Mesenchymal stem cell (in vitro differentiated cells and primary cell): ENCODE results near the gene PALLD.

Experiments used
- DNase-seq: peaks from one replicate; pipeline ENCODE4 v3.0.0-alpha.2; 2013
- H2AFZ ChIP-seq: one replicate; pipeline ENCODE4 v1.6.1; 2013; ENCODE audit warnings: low read depth, mild to moderate bottlenecking, control low read depth, inconsistent platforms, low read length, moderate library complexity
- H2AK5ac ChIP-seq: 2 replicates; pipeline ENCODE4 v1.6.1; 2013; ENCODE audit warnings: low read length, moderate library complexity, mild to moderate bottlenecking, inconsistent platforms; ENCODE audit not compliant: severe bottlenecking
- H2BK120ac ChIP-seq: one replicate; pipeline ENCODE4 v1.6.1; 2013; ENCODE audit warnings: low read depth, mild to moderate bottlenecking, inconsistent platforms, low read length, moderate library complexity
- H2BK12ac ChIP-seq, 2 experiments: one replicate each; pipeline ENCODE4 v1.6.1; 2013; ENCODE audit warnings: inconsistent platforms in 2 of 2, low read length in 2 of 2, mild to moderate bottlenecking in 2 of 2, moderate library complexity in 2 of 2, control low read depth in 1 of 2
- H2BK15ac ChIP-seq: one replicate; pipeline ENCODE4 v1.6.1; 2013; ENCODE audit warnings: mild to moderate bottlenecking, low read depth, inconsistent platforms; ENCODE audit not compliant: poor library complexity, severe bottlenecking
- H2BK5ac ChIP-seq: 2 replicates; pipeline ENCODE4 v1.6.1; 2013; ENCODE audit warnings: low read depth, mild to moderate bottlenecking, low read length, control low read depth, inconsistent platforms; ENCODE audit not compliant: poor library complexity, severe bottlenecking
- H3K14ac ChIP-seq, 2 experiments: one replicate each; pipeline ENCODE4 v1.6.1; 2013; ENCODE audit warnings: inconsistent platforms in 2 of 2, low read length in 2 of 2, control low read depth in 1 of 2, mild to moderate bottlenecking in 1 of 2, moderate library complexity in 1 of 2
- H3K18ac ChIP-seq, 2 experiments: one replicate each; pipeline ENCODE4 v1.6.1; 2013; ENCODE audit warnings: inconsistent platforms in 2 of 2, low read length in 2 of 2, control low read depth in 1 of 2, low read depth in 1 of 2, mild to moderate bottlenecking in 1 of 2
- H3K23ac ChIP-seq, 2 experiments: one replicate each; pipeline ENCODE4 v1.6.1; 2013; ENCODE audit warnings: inconsistent platforms in 2 of 2, low read length in 2 of 2, mild to moderate bottlenecking in 2 of 2, moderate library complexity in 2 of 2, control low read depth in 1 of 2
- H3K27ac ChIP-seq: 2 replicates; pipeline ENCODE4 v1.5.1; 2013; ENCODE audit warnings: mild to moderate bottlenecking, moderate library complexity, low read length, control low read depth, inconsistent platforms; ENCODE audit not compliant: poor library complexity, severe bottlenecking
- H3K27me3 ChIP-seq, 2 experiments: 2 replicates each; pipeline versions ENCODE4 v1.6.1 to v1.7.0; 2013; ENCODE audit warnings: low read length in 2 of 2, mild to moderate bottlenecking in 2 of 2, moderate library complexity in 2 of 2, control low read depth in 1 of 2, inconsistent platforms in 1 of 2; ENCODE audit not compliant: control insufficient read depth in 1 of 2, insufficient read depth in 1 of 2
- H3K36me3 ChIP-seq, 2 experiments: 2 replicates each; pipeline versions ENCODE4 v1.6.1 to v1.7.0; 2013; ENCODE audit warnings: low read length in 2 of 2, control low read depth in 1 of 2, inconsistent platforms in 1 of 2, low read depth in 1 of 2, mild to moderate bottlenecking in 1 of 2; ENCODE audit not compliant: insufficient read depth in 2 of 2, control insufficient read depth in 1 of 2
- H3K4ac ChIP-seq, 2 experiments: one replicate each; pipeline ENCODE4 v1.6.1; 2013; ENCODE audit warnings: inconsistent platforms in 2 of 2, low read length in 2 of 2, mild to moderate bottlenecking in 2 of 2, moderate library complexity in 2 of 2, control low read depth in 1 of 2, low read depth in 1 of 2
- H3K4me1 ChIP-seq: 2 replicates; pipeline ENCODE4 v1.6.1; 2013; ENCODE audit warnings: low read depth, low read length, control low read depth; ENCODE audit not compliant: control insufficient read depth, insufficient read depth
- H3K4me2 ChIP-seq: 2 replicates; pipeline ENCODE4 v1.6.1; 2013; ENCODE audit warnings: low read length, mild to moderate bottlenecking, inconsistent platforms; ENCODE audit not compliant: poor library complexity, severe bottlenecking
- H3K4me3 ChIP-seq, 2 experiments: 2 replicates each; pipeline versions ENCODE4 v1.5.1 to v1.7.0; 2013; ENCODE audit warnings: low read length in 2 of 2, mild to moderate bottlenecking in 2 of 2, control low read depth in 1 of 2, low read depth in 1 of 2; ENCODE audit not compliant: insufficient read depth in 1 of 2
- H3K79me1 ChIP-seq: replicated peaks from 2 replicates; pipeline ENCODE4 v1.6.1; 2013; ENCODE audit warnings: mild to moderate bottlenecking, control low read depth, low read length, inconsistent platforms; ENCODE audit not compliant: poor library complexity, severe bottlenecking
- H3K9ac ChIP-seq: 2 replicates; pipeline ENCODE4 v1.7.0; 2013; ENCODE audit warnings: mild to moderate bottlenecking, low read length, moderate library complexity
- H3K9me3 ChIP-seq: 2 replicates; pipeline ENCODE4 v1.7.0; 2013; ENCODE audit warnings: mild to moderate bottlenecking, low read length; ENCODE audit not compliant: control insufficient read depth
- H4K8ac ChIP-seq: one replicate; pipeline ENCODE4 v1.6.1; 2013; ENCODE audit warnings: inconsistent platforms, mild to moderate bottlenecking, low read length, moderate library complexity
- H4K91ac ChIP-seq: one replicate; pipeline ENCODE4 v1.6.1; 2013; ENCODE audit warnings: mild to moderate bottlenecking, low read length, inconsistent platforms
- WGBS: methylation state at CpG from one replicate; pipeline ENCODE4 v1.1.7; 2013; ENCODE audit warnings: mixed read lengths; 5-methylcytosine and 5-hydroxymethylcytosine counted together

Gene PALLD

DNA sequence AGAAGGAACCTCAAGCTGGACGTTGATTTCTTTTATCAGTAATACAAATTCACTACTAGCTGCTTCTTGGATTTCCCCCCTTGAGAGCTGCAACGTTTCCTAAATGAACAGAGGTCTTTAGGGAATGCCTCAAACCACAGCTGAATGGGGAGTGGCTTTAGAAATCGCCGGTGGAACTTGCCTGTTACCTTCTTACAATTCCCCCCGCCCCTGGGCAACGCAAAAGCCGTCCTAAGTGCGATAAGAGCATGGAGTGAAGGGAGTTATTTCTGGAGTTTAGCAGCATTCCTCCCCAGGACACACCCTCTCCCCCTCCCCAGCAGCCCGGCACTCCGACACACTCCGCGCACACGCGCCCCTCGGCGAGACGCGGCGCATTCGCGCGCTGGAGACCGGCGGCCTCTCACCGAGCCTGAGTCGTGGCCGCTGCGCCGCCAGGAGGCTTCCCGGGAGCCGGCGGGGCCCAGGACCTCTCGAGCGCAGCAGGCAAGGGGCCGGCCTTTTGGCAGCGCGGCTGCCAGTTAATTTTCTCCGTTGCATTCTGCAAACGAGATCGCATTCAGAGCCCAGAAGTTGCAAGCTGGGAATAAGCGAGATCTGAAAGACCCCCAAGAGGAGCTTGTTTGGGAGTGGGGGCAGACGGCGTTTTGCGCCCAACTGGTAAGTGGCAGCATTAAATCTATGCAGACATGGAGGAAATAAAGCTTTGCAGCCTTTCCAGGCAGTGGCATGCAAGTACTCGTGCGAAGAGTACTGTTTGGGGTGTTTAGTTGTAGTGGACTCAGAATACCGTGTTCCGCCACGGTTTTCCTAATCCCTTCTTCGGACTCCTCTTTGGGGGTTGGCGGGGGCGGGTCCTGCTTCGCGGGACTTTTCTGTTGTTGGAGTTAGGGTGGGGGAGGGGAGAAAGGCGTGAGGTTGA is 134.7 kb downstream of the PALLD start:
- Histone ChIP-seq H3K18ac (peak overlapping the region in 1 of 2 experiments; percentile 75), H3K9ac (peak overlapping the region; percentile 81), H3K9me3 (no peaks in the 10 kb centered on the region), H3K23ac (no peak overlapping the region), H3K14ac (peak overlapping the region in 1 of 2 experiments; percentile 53), H2BK120ac (no peak overlapping the region), H4K91ac (no peak overlapping the region), H3K4me2 (peak overlapping the region; percentile 66), H3K4ac (peak overlapping the region in 1 of 2 experiments; percentile 60), H2BK15ac (no peak overlapping the region), H3K27me3 (no peaks in the 10 kb centered on the region), H2AK5ac (no peak overlapping the region), H3K4me1 (peaks cover 12% of the 10 kb centered on the region), H3K27ac (peak overlapping the region; percentile 63), H4K8ac (no peak overlapping the region), H3K36me3 (no peaks in the 10 kb centered on the region), H2AFZ (peak overlapping the region; percentile 30), H3K79me1 (no peaks in the 10 kb centered on the region), H2BK5ac (no peak overlapping the region), H3K4me3 (peak overlapping the region; percentile 64 to 83), H2BK12ac (peak overlapping the region in 1 of 2 experiments; percentile 75)
- DNase-seq: peak; percentile 80
- WGBS: under 1% methylated on average over 41 of the region's 55 CpGs

GRCh38 chr4:168632301-168632725 is 135.5 kb downstream of the PALLD start:
- Histone ChIP-seq H3K36me3 (no peaks in the 10 kb centered on the region), H2BK5ac (peak overlapping the region; percentile 85), H2BK12ac (no peak overlapping the region), H2BK120ac (no peak overlapping the region), H3K18ac (no peak overlapping the region), H3K4me1 (peaks cover 16% of the 10 kb centered on the region), H4K91ac (no peak overlapping the region), H3K9me3 (no peaks in the 10 kb centered on the region), H3K27ac (peak overlapping the region; percentile 63), H3K4ac (no peak overlapping the region), H3K27me3 (no peaks in the 10 kb centered on the region), H4K8ac (no peak overlapping the region), H3K4me2 (peak overlapping the region; percentile 66), H3K9ac (peak overlapping the region; percentile 81), H2AK5ac (peak overlapping the region; percentile 63), H3K14ac (no peak overlapping the region), H3K23ac (no peak overlapping the region), H3K4me3 (peak overlapping the region in 1 of 2 experiments; percentile 83), H2AFZ (no peak overlapping the region), H3K79me1 (no peaks in the 10 kb centered on the region), H2BK15ac (no peak overlapping the region)
- no peak for DNase-seq
- 0% methylated on average over 3 of the region's 6 CpGs for WGBS

GRCh38 chr4:168633064-168633463 is 136.2 kb downstream of the PALLD start:
- H3K23ac ChIP-seq: no peak overlapping the region
- no peak overlapping the region for H4K8ac ChIP-seq
- peak overlapping the region; percentile 66 for H3K4me2 ChIP-seq
- no peak overlapping the region for H3K18ac ChIP-seq
- WGBS: 23% methylated on average over 1 of the region's 4 CpGs
- no peak overlapping the region for H2AK5ac ChIP-seq
- no peak overlapping the region for H2BK12ac ChIP-seq
- H3K79me1 ChIP-seq: peaks cover under 1% of the 10 kb centered on the region
- H3K9ac ChIP-seq: no peak overlapping the region
- no peak overlapping the region for H2BK5ac ChIP-seq
- H3K27ac ChIP-seq: peak overlapping the region; percentile 42
- H3K4ac ChIP-seq: no peak overlapping the region
- no peak overlapping the region for H4K91ac ChIP-seq
- H2BK120ac ChIP-seq: no peak overlapping the region
- peak; percentile 30 for DNase-seq
- no peak overlapping the region for H2AFZ ChIP-seq
- H3K14ac ChIP-seq: no peak overlapping the region
- no peaks in the 10 kb centered on the region for H3K27me3 ChIP-seq
- H3K36me3 ChIP-seq: no peaks in the 10 kb centered on the region
- H3K9me3 ChIP-seq: no peaks in the 10 kb centered on the region
- no peak overlapping the region for H3K4me3 ChIP-seq
- no peak overlapping the region for H2BK15ac ChIP-seq
- peaks cover 19% of the 10 kb centered on the region for H3K4me1 ChIP-seq

DNA sequence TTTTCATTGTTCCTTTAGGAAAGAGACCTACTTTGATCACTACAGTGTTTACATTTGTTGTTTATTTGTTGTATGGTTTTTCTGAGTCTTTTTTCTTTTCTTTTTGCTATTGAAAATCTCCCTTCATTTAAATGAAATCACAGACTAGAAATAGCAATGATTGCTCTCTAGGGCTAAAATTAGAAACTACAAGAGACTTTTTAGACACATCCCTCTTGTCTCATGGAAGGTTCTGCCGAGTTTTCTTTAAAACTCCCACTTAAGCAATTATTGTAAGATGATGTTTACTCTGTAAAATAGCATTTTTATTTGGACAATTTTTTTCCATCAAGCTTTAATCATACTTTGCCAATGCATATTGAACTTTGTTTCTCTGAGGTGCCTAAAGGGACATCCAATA is 136.6 kb downstream of the PALLD start:
- Histone ChIP-seq H4K8ac (no peak overlapping the region), H2AK5ac (no peak overlapping the region), H3K4me3 (no peak overlapping the region), H3K27me3 (no peaks in the 10 kb centered on the region), H4K91ac (no peak overlapping the region), H3K27ac (peak overlapping the region; percentile 73), H2BK12ac (no peak overlapping the region), H3K18ac (no peak overlapping the region), H2BK15ac (no peak overlapping the region), H3K9ac (no peak overlapping the region), H2AFZ (no peak overlapping the region), H3K9me3 (no peaks in the 10 kb centered on the region), H3K23ac (no peak overlapping the region), H3K36me3 (no peaks in the 10 kb centered on the region), H2BK5ac (no peak overlapping the region), H3K4me2 (peak overlapping the region; percentile 66), H3K4ac (no peak overlapping the region), H3K79me1 (peaks cover 2% of the 10 kb centered on the region), H3K14ac (no peak overlapping the region), H3K4me1 (peaks cover 20% of the 10 kb centered on the region), H2BK120ac (no peak overlapping the region)
- WGBS: no CpG with 5 or more reads among the region's 1 CpG
- DNase-seq: peak; percentile 67
